ENCODE data around the gene OPCML.

OPCML gene

DNA sequence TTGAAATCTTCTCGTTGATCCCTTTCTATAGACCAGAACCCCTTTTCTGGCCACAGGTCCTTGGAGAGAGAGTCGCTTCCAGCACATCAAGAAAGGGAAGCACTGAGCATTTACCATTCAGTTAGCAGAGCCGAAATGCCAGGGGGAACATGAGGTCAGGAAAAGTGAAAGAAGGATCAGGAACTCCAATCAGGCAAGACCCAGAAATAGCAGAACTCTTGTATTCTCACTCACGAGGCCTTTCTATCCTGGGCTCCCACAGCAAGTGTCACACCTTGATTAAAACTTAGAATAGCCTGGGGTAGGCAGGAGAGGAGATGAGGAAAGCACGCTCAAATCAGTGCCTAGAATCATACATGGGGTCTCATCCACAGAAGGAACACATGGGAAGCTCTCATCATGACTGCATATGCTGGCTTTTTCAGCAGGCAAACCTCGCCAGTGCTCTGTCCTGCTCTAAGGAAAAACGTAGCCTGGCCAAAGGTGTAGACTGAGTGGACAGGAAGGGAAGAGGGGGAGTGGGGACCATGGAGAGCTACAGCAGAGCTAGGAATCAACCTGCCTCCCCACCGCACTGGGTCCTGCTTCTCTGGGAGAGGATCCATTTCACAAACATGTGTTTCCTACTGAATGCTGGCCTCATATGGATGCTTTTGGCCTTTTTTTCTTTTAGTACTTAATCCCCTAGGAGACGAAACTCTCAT, 40.5 kb downstream of the OPCML start:
- Histone ChIP-seq H3F3A (ENCODE audit: insufficient read depth, low read length) (no peaks in the 10 kb centered on the region), H3K4me3 (ENCODE audit: low read length) (no peak overlapping the region), H3K4me1 (ENCODE audit: low read length) (no peaks in the 10 kb centered on the region), H4K20me1 (ENCODE audit: insufficient read depth, low read length) (no peaks in the 10 kb centered on the region), H3K79me2 (ENCODE audit: low read length) (no peaks in the 10 kb centered on the region), H3K9ac (ENCODE audit: low read length) (no peak overlapping the region), H3K36me3 (replicated peaks; ENCODE audit: insufficient read depth, low read length) (no peaks in the 10 kb centered on the region), H3K27ac (ENCODE audit: low read length) (no peak overlapping the region), H2AFZ (ENCODE audit: low read length) (no peak overlapping the region), H3K27me3 (replicated peaks; ENCODE audit: insufficient read depth, low read length) (no peaks in the 10 kb centered on the region), H3K9me2 (replicated peaks; ENCODE audit: insufficient read depth, low read length) (no peaks in the 10 kb centered on the region), H3K9me3 (replicated peaks; ENCODE audit: insufficient read depth, low read length) (no peaks in the 10 kb centered on the region), H3K4me2 (ENCODE audit: low read depth, low read length) (no peak overlapping the region)
- DNase-seq = no peak
- TF ChIP-seq, protein P1, sequence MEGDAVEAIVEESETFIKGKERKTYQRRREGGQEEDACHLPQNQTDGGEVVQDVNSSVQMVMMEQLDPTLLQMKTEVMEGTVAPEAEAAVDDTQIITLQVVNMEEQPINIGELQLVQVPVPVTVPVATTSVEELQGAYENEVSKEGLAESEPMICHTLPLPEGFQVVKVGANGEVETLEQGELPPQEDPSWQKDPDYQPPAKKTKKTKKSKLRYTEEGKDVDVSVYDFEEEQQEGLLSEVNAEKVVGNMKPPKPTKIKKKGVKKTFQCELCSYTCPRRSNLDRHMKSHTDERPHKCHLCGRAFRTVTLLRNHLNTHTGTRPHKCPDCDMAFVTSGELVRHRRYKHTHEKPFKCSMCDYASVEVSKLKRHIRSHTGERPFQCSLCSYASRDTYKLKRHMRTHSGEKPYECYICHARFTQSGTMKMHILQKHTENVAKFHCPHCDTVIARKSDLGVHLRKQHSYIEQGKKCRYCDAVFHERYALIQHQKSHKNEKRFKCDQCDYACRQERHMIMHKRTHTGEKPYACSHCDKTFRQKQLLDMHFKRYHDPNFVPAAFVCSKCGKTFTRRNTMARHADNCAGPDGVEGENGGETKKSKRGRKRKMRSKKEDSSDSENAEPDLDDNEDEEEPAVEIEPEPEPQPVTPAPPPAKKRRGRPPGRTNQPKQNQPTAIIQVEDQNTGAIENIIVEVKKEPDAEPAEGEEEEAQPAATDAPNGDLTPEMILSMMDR (IDR thresholded peaks at IDR 0.05; ENCODE audit: low read length) = no peak
- TF ChIP-seq EZH2phosphoT487 (IDR thresholded peaks at IDR 0.05; ENCODE audit: low read length) = no peak
- TF ChIP-seq EZH2 (optimal IDR thresholded peaks at IDR 0.05; ENCODE audit: low read depth, low read length) = no peak

DNA sequence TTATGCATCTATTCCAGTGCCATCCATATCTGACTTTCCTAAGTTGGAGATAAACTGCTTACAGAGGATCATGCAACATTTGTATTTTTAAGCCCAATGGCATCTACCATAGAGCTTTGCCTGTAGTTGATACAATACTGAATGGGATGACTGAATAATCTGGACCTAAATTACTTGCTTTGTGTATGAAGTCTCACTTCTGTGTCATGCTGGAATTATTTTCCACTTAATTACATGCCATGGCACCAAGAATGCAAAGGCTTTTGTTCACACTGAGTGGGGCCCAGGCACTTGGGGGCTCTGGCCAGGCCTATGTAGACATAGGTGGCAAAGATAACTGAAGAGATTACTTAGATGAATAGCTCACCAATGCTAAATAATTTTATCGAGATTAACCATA, 51.6 kb downstream of the OPCML start:
- H3K4me3 ChIP-seq (ENCODE audit: low read length) = no peak overlapping the region
- H3K4me1 ChIP-seq (ENCODE audit: low read length) = no peaks in the 10 kb centered on the region
- no peaks in the 10 kb centered on the region for H3K36me3 ChIP-seq (replicated peaks; ENCODE audit: insufficient read depth, low read length)
- no peak overlapping the region for H3K4me2 ChIP-seq (ENCODE audit: low read depth, low read length)
- H3K9me2 ChIP-seq (replicated peaks; ENCODE audit: insufficient read depth, low read length) = no peaks in the 10 kb centered on the region
- H3K79me2 ChIP-seq (ENCODE audit: low read length) = no peaks in the 10 kb centered on the region
- no peak overlapping the region for H3K9ac ChIP-seq (ENCODE audit: low read length)
- DNase-seq = no peak
- no peak overlapping the region for H3K27ac ChIP-seq (ENCODE audit: low read length)
- no peaks in the 10 kb centered on the region for H4K20me1 ChIP-seq (ENCODE audit: insufficient read depth, low read length)
- no peaks in the 10 kb centered on the region for H3K9me3 ChIP-seq (replicated peaks; ENCODE audit: insufficient read depth, low read length)
- no peaks in the 10 kb centered on the region for H3F3A ChIP-seq (ENCODE audit: insufficient read depth, low read length)
- no peaks in the 10 kb centered on the region for H3K27me3 ChIP-seq (replicated peaks; ENCODE audit: insufficient read depth, low read length)
- TF ChIP-seq EZH2 (optimal IDR thresholded peaks at IDR 0.05; ENCODE audit: low read depth, low read length) = no peak
- TF ChIP-seq EZH2phosphoT487 (IDR thresholded peaks at IDR 0.05; ENCODE audit: low read length) = no peak
- TF ChIP-seq, protein P1 (IDR thresholded peaks at IDR 0.05; ENCODE audit: low read length) = no peak
- no peak overlapping the region for H2AFZ ChIP-seq (ENCODE audit: low read length)

DNA sequence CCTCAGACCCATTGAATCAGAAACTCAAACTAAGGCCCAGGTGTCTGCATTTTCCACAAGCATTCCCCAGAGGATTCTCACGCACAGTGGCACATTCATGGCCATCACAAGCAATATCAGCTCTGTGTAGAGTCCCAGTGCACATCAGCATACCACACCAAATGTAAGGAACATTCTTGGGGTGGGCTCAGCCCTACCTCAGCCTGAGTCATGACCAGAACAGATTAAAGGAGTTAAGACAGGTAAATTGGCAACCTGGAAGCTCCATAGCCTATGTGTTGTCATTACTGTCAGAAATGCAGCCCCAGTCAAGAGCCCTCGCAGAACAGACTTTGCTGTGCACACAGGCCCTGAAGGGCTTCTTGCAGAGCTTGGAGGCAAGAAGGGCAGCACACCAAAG, 53.1 kb downstream of the OPCML start:
- H3K4me2 ChIP-seq (ENCODE audit: low read depth, low read length) = no peak overlapping the region
- H3K27ac ChIP-seq (ENCODE audit: low read length) = no peak overlapping the region
- H3K9me2 ChIP-seq (replicated peaks; ENCODE audit: insufficient read depth, low read length) = no peaks in the 10 kb centered on the region
- H3K9ac ChIP-seq (ENCODE audit: low read length) = no peak overlapping the region
- no peak for DNase-seq
- no peaks in the 10 kb centered on the region for H4K20me1 ChIP-seq (ENCODE audit: insufficient read depth, low read length)
- H3K4me3 ChIP-seq (ENCODE audit: low read length) = no peak overlapping the region
- H3K27me3 ChIP-seq (replicated peaks; ENCODE audit: insufficient read depth, low read length) = no peaks in the 10 kb centered on the region
- H3K9me3 ChIP-seq (replicated peaks; ENCODE audit: insufficient read depth, low read length) = no peaks in the 10 kb centered on the region
- H3K79me2 ChIP-seq (ENCODE audit: low read length) = no peaks in the 10 kb centered on the region
- H3K4me1 ChIP-seq (ENCODE audit: low read length) = no peaks in the 10 kb centered on the region
- TF ChIP-seq EZH2 (optimal IDR thresholded peaks at IDR 0.05; ENCODE audit: low read depth, low read length) = no peak
- TF ChIP-seq, protein P1 (IDR thresholded peaks at IDR 0.05; ENCODE audit: low read length) = no peak
- no peak for TF ChIP-seq EZH2phosphoT487 (IDR thresholded peaks at IDR 0.05; ENCODE audit: low read length)
- H2AFZ ChIP-seq (ENCODE audit: low read length) = no peak overlapping the region
- no peaks in the 10 kb centered on the region for H3K36me3 ChIP-seq (replicated peaks; ENCODE audit: insufficient read depth, low read length)
- H3F3A ChIP-seq (ENCODE audit: insufficient read depth, low read length) = no peaks in the 10 kb centered on the region
